HG03066 (cell line): ENCODE results near the gene MUC13.

Source experiments
- ATAC-seq: cut with Tn5 transposase; IDR thresholded peaks from one replicate; pipeline ENCODE4 v1.9.1; 2021; ENCODE audit warnings: low read depth; ENCODE audit not compliant: unreplicated experiment

The MUC13 gene

GRCh38 chr3:124881976-124882697 lies 52.4 kb downstream of the MUC13 start:
- ATAC-seq = no peak

GRCh38 chr3:124879337-124879680 lies 55.2 kb downstream of the MUC13 start:
- no peak for ATAC-seq

- ATAC-seq = no peak
These were observed 55.8 kb downstream of the MUC13 start for GRCh38 chr3:124878561-124879336.

- ATAC-seq = no peak
These were observed 56.9 kb downstream of the MUC13 start for GRCh38 chr3:124877674-124878073.

DNA sequence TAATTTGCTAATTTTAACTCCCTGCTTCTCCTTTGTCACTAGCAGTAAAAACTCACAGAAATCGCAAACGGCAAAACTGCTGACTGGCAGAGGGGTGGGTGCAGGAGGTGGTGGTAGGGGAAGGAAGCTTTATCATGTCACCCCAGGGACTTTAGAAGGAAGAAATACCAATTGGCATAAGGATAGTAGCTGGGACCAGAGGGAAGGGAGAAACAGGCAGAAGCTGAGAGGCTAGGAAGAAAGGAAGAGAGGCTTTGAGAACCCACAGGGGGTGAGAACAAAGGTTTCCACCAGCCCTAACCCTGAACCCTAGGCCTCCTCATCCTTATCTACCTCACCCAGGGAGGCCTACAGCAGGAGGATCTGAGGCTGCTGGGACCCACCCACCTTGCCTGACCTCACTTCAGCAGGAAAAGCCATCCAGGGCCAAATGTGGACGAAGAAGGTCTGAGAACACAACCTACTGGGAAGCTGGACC lies 58.1 kb downstream of the MUC13 start:
- ATAC-seq = no peak

GRCh38 chr3:124873226-124873625 lies 61.3 kb downstream of the MUC13 start:
- no peak for ATAC-seq

GRCh38 chr3:124867511-124867910 lies 67.0 kb downstream of the MUC13 start:
- ATAC-seq = no peak

- ATAC-seq = no peak
These were observed 72.5 kb downstream of the MUC13 start for GRCh38 chr3:124862006-124862405.

GRCh38 chr3:124861041-124861440 lies 73.5 kb downstream of the MUC13 start:
- no peak for ATAC-seq

DNA sequence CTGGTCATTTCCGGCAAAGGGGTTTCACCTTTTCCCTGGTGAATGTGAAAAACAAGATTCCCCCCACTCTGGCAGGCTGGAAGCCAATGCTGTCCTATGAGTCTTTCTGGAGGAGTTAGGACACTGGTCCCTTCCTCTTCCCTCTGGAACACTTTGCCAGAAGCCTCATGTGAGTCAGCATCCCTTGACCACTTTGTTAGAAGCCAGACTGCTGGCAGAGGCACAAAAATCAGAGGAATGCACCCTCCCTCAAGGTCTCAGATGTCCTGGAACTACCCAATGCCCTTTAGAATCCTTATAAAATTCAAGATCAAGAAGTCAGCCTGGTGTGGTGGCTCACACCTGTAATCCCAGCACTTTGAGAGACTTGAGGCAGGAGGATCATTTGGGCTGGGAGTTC lies 74.0 kb downstream of the MUC13 start:
- ATAC-seq = no peak

DNA sequence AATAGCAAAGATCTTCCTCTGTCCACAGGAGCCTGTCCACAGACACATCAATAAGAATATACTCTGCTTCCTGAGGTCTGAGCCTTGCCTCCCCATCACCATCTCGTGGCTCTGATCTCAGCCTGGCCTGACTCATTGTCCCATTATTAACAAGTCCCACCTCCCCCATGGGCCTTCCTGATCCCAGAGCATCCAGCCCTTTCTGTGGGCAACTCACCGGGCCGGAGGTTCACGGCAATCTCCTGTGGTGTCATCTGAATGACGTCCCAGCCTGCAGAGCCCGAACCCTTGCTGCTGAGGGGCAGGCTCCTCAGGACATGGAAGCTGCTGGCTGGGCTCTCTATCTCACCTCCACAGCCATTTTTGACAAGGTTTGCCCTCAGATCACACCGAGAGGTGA lies 75.5 kb downstream of the MUC13 start:
- no peak for ATAC-seq

DNA sequence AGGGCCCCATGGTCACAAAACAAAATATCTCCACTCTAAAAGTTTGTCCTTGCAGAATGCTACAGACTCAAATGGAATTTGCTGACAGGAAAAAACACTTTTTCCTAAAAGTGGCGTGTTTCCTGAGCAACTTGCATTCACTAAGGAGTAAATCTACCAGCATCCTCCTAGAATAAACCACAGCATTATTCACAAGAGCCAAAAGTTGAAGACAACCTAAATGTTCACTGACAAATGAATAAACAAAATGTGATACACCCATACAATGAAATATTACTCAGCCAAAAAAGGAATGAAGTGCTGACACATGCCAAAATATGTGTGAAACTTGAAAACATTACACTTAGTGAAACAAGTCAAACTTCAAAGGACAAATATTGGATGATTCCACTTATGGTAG lies 76.3 kb downstream of the MUC13 start:
- ATAC-seq = no peak

DNA sequence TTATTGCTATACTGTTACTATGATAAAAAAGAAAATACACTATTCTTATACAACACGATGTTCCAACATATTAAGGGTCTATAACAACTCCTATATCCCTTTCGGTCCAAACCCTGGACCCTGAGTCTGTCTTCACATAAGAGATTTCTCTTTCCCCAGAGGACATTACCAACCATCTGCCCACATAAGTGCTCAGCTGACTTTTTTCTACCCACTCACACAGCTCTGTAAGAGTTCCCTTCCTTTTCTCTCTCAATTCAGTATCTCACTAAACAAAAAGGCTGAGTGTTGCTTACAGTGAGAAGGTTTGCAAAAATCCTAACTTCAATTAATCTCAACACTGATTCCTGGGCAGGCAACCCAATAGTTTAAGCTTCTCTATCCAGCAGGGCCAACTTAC lies 77.9 kb downstream of the MUC13 start:
- ATAC-seq = no peak
